SH-SY5Y (cell line): Measurements from ENCODE around the gene OIP5.

Experiments
- GATA2 ChIP-seq: IDR thresholded peaks from 2 replicates; pipeline ENCODE4 v1.6.1; 2011; ENCODE audit warnings: mild to moderate bottlenecking, low read depth, low read length
- GATA3 ChIP-seq: IDR thresholded peaks from 2 replicates; pipeline ENCODE4 v1.6.1; 2011; ENCODE audit warnings: low read depth, mild to moderate bottlenecking, low read length, moderate library complexity

Gene OIP5

GRCh38 chr15:41331281-41331680 is 1.1 kb downstream of the OIP5 start:
- no peak for TF ChIP-seq GATA3
- no peak for TF ChIP-seq GATA2

- no peak for TF ChIP-seq GATA2
- no peak for TF ChIP-seq GATA3
These were observed 8.8 kb downstream of the OIP5 start for GRCh38 chr15:41323611-41324010.

GRCh38 chr15:41309226-41309905 is 23.0 kb downstream of the OIP5 start:
- TF ChIP-seq GATA2 (no peak), GATA3 (no peak)

GRCh38 chr15:41307679-41308078 is 24.7 kb downstream of the OIP5 start:
- TF ChIP-seq GATA3 (no peak), GATA2 (no peak)

- TF ChIP-seq GATA3 = no peak
- no peak for TF ChIP-seq GATA2
These were observed 28.1 kb downstream of the OIP5 start for GRCh38 chr15:41304149-41304770.

- no peak for TF ChIP-seq GATA3
- no peak for TF ChIP-seq GATA2
These were observed 30.8 kb downstream of the OIP5 start for GRCh38 chr15:41301587-41301986.

- no peak for TF ChIP-seq GATA2
- no peak for TF ChIP-seq GATA3
These were observed 39.9 kb downstream of the OIP5 start for GRCh38 chr15:41292521-41292920.

- no peak for TF ChIP-seq GATA2
- TF ChIP-seq GATA3 = no peak
These were observed 41.2 kb downstream of the OIP5 start for GRCh38 chr15:41291065-41291631.

- no peak for TF ChIP-seq GATA2
- TF ChIP-seq GATA3 = no peak
These were observed 42.4 kb downstream of the OIP5 start for GRCh38 chr15:41289953-41290352.

- TF ChIP-seq GATA2 = no peak
- no peak for TF ChIP-seq GATA3
These were observed 43.9 kb downstream of the OIP5 start for GRCh38 chr15:41288464-41288863.

- no peak for TF ChIP-seq GATA3
- TF ChIP-seq GATA2 = no peak
These were observed 45.6 kb downstream of the OIP5 start for GRCh38 chr15:41286665-41287333.

- TF ChIP-seq GATA3 (no peak), GATA2 (no peak)
These were observed 47.1 kb downstream of the OIP5 start for GRCh38 chr15:41285285-41285684.

GRCh38 chr15:41284427-41285177 is 47.8 kb downstream of the OIP5 start:
- TF ChIP-seq GATA3 = no peak; the same call in 1 of the 2 replicates
- TF ChIP-seq GATA2 = peak; percentile 66
